WTC11 (cell line): ENCODE results near the gene LIN7C.

Source experiments
- TF ChIP-seq, protein P1 (sequence below): sonication (generic); formaldehyde crosslinking; IDR thresholded peaks from 2 replicates; pipeline ENCODE4 v1.8.1; 2023; ENCODE audit warnings: mild to moderate bottlenecking, missing genetic modification reagents, moderate library complexity
- TF ChIP-seq, protein P2 (sequence below): fragments of 200-600 bp; IDR thresholded peaks from 2 replicates; pipeline ENCODE4 v1.8.0; 2022; ENCODE audit warnings: antibody characterized with exemption

DNA sequence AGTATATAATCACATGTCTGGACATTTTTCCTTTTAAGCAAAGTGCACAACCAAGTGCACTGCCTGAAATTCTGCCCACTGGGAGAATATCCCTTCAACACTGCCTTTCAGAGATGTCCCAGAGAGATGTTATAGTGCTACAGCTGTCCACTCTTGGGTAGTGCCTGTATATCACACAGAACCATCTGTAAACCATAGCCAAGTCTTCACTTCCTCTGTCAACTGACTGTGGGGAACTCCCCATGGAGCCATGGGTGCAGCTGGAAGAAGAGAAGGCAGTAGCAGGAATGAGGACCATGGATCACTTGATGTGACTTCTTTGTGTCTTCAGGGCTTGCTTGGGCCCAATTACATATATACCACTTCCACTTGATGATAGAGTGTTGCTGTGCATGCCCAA lies 44.6 kb upstream of the LIN7C start:
- TF ChIP-seq, protein P1, sequence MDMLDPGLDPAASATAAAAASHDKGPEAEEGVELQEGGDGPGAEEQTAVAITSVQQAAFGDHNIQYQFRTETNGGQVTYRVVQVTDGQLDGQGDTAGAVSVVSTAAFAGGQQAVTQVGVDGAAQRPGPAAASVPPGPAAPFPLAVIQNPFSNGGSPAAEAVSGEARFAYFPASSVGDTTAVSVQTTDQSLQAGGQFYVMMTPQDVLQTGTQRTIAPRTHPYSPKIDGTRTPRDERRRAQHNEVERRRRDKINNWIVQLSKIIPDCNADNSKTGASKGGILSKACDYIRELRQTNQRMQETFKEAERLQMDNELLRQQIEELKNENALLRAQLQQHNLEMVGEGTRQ: no peak
- TF ChIP-seq, protein P2, sequence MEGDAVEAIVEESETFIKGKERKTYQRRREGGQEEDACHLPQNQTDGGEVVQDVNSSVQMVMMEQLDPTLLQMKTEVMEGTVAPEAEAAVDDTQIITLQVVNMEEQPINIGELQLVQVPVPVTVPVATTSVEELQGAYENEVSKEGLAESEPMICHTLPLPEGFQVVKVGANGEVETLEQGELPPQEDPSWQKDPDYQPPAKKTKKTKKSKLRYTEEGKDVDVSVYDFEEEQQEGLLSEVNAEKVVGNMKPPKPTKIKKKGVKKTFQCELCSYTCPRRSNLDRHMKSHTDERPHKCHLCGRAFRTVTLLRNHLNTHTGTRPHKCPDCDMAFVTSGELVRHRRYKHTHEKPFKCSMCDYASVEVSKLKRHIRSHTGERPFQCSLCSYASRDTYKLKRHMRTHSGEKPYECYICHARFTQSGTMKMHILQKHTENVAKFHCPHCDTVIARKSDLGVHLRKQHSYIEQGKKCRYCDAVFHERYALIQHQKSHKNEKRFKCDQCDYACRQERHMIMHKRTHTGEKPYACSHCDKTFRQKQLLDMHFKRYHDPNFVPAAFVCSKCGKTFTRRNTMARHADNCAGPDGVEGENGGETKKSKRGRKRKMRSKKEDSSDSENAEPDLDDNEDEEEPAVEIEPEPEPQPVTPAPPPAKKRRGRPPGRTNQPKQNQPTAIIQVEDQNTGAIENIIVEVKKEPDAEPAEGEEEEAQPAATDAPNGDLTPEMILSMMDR: no peak
